Measurements from ENCODE around the gene SPRY4.
"Not testable (repeated sequence)": the region's sequence is repeated elsewhere in the genome, so short reads cannot be mapped to it uniquely, and the experiment has no call there.

SPRY4 gene

DNA sequence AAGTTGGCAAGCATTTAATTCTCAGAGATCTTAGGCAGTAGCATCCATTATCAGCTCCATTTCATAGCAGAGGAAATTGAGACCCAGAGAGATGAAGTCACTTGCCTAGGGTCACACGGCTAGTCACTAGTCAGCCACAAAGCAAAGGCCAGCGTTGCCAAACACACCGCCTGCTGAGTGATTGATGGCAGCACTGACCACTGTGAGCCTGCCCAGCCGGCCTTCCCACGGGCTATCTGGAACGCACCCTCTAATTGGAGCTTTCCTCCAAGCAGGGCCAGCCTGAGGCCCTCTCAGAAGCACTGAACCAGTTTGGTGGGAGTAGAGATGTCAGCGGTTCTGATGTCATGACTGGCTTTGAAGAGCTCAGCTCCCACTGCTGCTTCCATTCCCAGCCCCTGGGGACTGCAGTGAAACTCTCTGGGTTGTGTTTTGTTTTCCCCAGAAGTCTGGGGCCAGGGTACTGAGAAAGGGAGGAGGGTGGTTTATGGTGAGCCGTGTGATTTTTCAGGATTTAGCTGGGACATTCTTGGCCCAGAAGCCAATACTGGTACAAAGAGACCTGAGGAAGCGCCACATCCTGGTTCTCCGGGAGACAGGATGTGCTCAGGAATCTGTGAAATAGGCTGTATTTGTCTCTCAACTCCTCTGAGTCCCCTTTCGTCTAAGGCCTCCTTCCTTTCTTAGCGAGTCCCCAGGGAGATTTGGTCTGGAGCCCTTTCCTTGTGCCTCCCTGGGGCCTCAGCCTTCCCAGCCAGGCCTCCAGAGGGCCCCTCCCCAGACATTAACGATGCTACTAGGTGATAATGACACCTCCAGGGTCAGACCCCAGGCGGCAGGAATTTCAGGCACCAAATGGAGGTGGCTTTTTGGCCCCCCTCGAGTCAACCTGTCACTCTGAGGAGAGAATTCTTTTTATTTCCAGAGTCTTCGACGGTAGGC, 44.5 kb downstream of the SPRY4 start:
- no peak overlapping the region for H3K4me3 ChIP-seq (ENCODE audit: low read depth, low read length)
- TF ChIP-seq POLR2A (IDR thresholded peaks at IDR 0.05; ENCODE audit: extremely low read depth, insufficient read length) (no peak), MYC (IDR thresholded peaks at IDR 0.05; ENCODE audit: low read depth, low read length) (no peak)
- TF ChIP-seq, protein P1, sequence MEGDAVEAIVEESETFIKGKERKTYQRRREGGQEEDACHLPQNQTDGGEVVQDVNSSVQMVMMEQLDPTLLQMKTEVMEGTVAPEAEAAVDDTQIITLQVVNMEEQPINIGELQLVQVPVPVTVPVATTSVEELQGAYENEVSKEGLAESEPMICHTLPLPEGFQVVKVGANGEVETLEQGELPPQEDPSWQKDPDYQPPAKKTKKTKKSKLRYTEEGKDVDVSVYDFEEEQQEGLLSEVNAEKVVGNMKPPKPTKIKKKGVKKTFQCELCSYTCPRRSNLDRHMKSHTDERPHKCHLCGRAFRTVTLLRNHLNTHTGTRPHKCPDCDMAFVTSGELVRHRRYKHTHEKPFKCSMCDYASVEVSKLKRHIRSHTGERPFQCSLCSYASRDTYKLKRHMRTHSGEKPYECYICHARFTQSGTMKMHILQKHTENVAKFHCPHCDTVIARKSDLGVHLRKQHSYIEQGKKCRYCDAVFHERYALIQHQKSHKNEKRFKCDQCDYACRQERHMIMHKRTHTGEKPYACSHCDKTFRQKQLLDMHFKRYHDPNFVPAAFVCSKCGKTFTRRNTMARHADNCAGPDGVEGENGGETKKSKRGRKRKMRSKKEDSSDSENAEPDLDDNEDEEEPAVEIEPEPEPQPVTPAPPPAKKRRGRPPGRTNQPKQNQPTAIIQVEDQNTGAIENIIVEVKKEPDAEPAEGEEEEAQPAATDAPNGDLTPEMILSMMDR (IDR thresholded peaks at IDR 0.05; ENCODE audit: low read depth, low read length): no peak
- TF ChIP-seq, protein P2, sequence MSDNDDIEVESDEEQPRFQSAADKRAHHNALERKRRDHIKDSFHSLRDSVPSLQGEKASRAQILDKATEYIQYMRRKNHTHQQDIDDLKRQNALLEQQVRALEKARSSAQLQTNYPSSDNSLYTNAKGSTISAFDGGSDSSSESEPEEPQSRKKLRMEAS (IDR thresholded peaks at IDR 0.05; ENCODE audit: low read depth, low read length): no peak
- peak; percentile 44 for DNase-seq (ENCODE audit: low read depth)

DNA sequence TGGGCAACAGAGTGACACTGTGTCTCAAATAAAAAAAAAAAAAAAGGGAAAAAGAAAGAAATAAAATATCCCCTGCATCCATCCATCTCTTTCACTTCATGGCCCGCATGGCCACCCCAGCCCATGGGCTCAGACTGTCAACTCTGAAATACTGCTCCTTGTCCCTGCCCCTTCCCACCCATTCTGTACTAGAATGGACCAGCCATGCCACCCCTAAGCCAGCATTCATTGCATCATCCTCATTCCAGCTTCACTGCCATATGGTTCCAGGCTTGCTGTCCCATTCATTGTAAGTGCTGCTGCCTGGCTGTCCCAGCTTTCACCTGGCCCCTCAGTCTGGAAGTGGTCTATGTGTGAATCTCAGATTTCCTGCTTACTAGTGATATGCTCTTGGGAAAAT, 46.2 kb downstream of the SPRY4 start:
- TF ChIP-seq POLR2A (IDR thresholded peaks at IDR 0.05; ENCODE audit: extremely low read depth, insufficient read length): no peak
- no peak for TF ChIP-seq MYC (IDR thresholded peaks at IDR 0.05; ENCODE audit: low read depth, low read length)
- no peak overlapping the region for H3K4me3 ChIP-seq (ENCODE audit: low read depth, low read length)

DNA sequence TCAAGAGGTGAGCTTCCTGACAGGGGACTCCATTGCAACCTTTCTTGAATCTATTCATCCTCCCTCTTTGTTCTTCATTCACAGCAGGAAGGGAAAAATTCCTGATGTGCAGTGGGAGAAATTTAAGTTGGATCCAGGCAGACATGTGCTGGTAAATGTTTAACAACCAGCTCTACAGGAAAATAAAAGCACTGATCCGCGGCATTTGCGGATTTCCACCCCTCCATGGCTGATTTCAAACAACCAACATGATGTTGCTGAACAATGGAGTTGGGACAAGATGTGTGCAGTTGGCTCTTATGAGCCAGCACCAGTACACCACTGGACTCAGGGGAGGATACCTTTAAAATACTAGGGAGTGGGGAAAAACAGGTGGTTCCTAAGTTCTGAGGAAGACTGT, 47.0 kb downstream of the SPRY4 start:
- TF ChIP-seq, protein P1 (IDR thresholded peaks at IDR 0.05; ENCODE audit: low read depth, low read length): no peak
- no peak for TF ChIP-seq MYC (IDR thresholded peaks at IDR 0.05; ENCODE audit: low read depth, low read length)
- TF ChIP-seq, protein P2 (IDR thresholded peaks at IDR 0.05; ENCODE audit: low read depth, low read length): no peak
- no peak for TF ChIP-seq POLR2A (IDR thresholded peaks at IDR 0.05; ENCODE audit: extremely low read depth, insufficient read length)
- H3K4me3 ChIP-seq (ENCODE audit: low read depth, low read length): no peak overlapping the region
- DNase-seq (ENCODE audit: low read depth): no peak

More for the DNA sequence above, 46.2 kb downstream of the SPRY4 start:
- DNase-seq (ENCODE audit: low read depth): no peak

DNA sequence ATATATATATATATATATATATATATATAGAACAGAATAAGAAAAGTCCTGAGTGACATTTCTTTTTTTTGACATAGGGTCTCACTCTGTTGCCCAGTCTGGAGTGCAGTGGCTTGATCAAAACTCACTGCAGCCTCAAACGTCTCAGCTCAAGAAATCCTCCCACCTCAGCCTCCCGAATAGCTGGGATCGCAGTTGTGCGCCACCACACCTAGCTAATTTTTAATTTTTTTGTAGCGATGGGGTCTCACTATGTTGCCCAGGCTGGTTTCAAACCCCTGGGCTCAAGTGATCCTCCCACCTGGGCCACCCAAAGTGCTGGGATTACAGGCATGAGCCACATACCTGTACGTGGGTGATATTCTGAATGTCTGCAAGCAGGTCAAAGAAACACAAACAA, 48.3 kb downstream of the SPRY4 start:
- DNase-seq (ENCODE audit: low read depth): no peak
- no peak overlapping the region for H3K4me3 ChIP-seq (ENCODE audit: low read depth, low read length)
- TF ChIP-seq POLR2A (IDR thresholded peaks at IDR 0.05; ENCODE audit: extremely low read depth, insufficient read length) (no peak), MYC (IDR thresholded peaks at IDR 0.05; ENCODE audit: low read depth, low read length) (no peak)
- TF ChIP-seq, protein P2 (IDR thresholded peaks at IDR 0.05; ENCODE audit: low read depth, low read length): no peak
- TF ChIP-seq, protein P1 (IDR thresholded peaks at IDR 0.05; ENCODE audit: low read depth, low read length): no peak

DNA sequence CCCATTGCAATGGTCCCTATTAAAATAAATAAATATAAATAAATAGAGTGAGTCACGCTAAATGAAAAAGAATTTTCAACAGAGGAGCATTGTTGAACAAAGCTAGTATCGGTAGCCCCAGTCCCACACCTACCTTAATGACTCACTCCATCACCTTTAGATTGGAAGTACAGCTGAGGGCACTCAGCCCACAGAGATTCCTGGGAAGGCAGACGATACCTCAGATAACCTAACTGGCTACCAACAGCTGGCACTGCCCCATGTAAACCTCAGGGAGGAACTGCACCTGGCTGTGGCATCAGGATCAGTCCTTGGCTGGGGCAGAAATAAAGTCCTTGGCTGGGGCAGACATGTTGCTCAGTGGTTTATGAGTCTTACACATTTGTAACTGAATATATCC, 49.3 kb downstream of the SPRY4 start:
- no peak overlapping the region for H3K4me3 ChIP-seq (ENCODE audit: low read depth, low read length)
- no peak for DNase-seq (ENCODE audit: low read depth)
- TF ChIP-seq MYC (IDR thresholded peaks at IDR 0.05; ENCODE audit: low read depth, low read length) (no peak), POLR2A (IDR thresholded peaks at IDR 0.05; ENCODE audit: extremely low read depth, insufficient read length) (no peak)
- TF ChIP-seq, protein P2 (IDR thresholded peaks at IDR 0.05; ENCODE audit: low read depth, low read length): no peak
- TF ChIP-seq, protein P1 (IDR thresholded peaks at IDR 0.05; ENCODE audit: low read depth, low read length): no peak

DNA sequence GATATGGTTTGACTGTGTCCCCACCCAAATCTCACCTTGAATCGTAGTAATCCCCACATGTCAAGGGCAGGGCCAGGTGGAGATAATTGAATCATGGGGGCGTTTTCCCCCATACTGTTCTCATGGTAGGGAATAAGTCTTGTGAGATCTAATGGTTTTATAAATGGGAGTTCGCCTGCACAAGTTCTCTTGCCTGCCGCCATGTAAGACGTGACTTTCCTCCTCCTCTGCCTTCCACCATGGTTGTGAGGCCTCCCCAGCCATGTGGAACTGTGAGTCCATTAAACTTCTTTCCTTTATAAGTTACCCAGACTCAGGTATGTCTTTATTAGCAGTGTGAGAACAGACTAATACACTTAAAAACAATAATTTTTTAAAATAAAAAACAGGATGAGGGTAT, 52.2 kb downstream of the SPRY4 start:
- H3K4me3 ChIP-seq (ENCODE audit: low read depth, low read length); DNase-seq (ENCODE audit: low read depth): not testable (repeated sequence)

DNA sequence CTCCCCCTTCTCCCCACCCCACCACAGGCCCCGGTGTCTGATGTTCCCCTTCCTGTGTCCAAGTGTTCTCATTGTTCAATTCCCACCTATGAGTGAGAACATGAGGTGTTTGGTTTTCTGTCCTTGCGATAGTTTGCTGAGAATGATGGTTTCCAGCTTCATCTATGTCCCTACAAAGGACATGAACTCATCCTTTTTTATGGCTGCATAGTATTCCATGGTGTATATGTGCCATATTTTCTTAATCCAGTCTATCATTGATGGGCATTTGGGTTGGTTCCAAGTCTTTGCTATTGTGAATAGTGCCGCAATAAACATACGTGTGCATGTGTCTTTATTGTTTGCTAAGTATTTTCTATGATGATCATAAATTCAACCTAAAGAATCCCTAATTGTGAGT, 60.7 kb downstream of the SPRY4 start:
- not testable (repeated sequence) for DNase-seq (ENCODE audit: low read depth)

More for the DNA sequence above, 60.7 kb downstream of the SPRY4 start:
- H3K4me3 ChIP-seq (ENCODE audit: low read depth, low read length): not testable (repeated sequence)
